ENCODE measurements around the gene PRR12. TPM values are rescaled to one million over a fixed set of nuclear protein-coding genes. Genes with fewer than 3 reads are reported as not detected.

The PRR12 gene
- total RNA-seq, 1 experiment from 2014 or later: 6.3 TPM

DNA sequence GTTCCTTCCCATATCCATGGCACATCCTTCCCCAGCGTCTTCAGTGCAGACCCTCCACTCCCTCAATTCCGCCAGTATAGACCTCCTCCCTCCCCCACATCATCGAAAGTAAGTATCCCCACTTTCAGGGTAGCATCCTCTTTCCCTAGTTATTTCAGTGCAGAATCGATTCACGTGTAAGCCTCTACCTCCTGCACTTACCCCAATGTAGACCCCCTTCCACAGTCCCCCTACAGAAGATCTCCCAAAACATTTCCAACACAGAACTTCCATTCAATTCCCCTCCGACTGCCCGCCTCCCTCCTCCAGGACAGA, 74.0 kb downstream of the PRR12 start:
- Histone ChIP-seq H3K4me1 (0 out of 2 replicates have a peak, but pooled peaks cover 3% of the 10 kb centered on the region), H3K36me3 (peaks cover 12% of the 10 kb centered on the region), H3K4me3 (peak overlapping the region; percentile 70), H3K9me3 (replicated peaks) (no peaks in the 10 kb centered on the region), H3K27me3 (no peaks in the 10 kb centered on the region), H3K27ac (peak overlapping the region; percentile 26; the same call in 1 of the 2 replicates)
- no peak for DNase-seq

- peak within 1 kb of the TSS; percentile 26; the same call in 1 of the 2 replicates for H3K27ac ChIP-seq
- H3K4me1 ChIP-seq: 0 out of 2 replicates have a peak, but pooled peaks cover 3% of the 10 kb centered on the region
- no peaks in the 10 kb centered on the region for H3K9me3 ChIP-seq (replicated peaks)
- peaks cover 9% of the 10 kb centered on the region for H3K36me3 ChIP-seq
- peak; percentile 96 to 97 for DNase-seq
- H3K4me3 ChIP-seq: peak within 1 kb of the TSS; percentile 70
- no peaks in the 10 kb centered on the region for H3K27me3 ChIP-seq
These were observed 74.6 kb downstream of the PRR12 start, which contains the start of the genes BCL2L12 and IRF3 for GRCh38 chr19:49665351-49666119. Gene BCL2L12, plus strand, starts transcription at chr19:49665933. Its CDS starts 760 bp downstream, at chr19:49666693. Gene IRF3, minus strand, starts transcription at chr19:49665857. Its CDS starts 1,019 bp downstream, at chr19:49664838.

- no peak for DNase-seq
- H3K4me3 ChIP-seq: peak overlapping the region; percentile 70
- peak overlapping the region; percentile 26; the same call in 1 of the 2 replicates for H3K27ac ChIP-seq
- no peaks in the 10 kb centered on the region for H3K9me3 ChIP-seq (replicated peaks)
- H3K36me3 ChIP-seq: peaks cover 8% of the 10 kb centered on the region
- H3K27me3 ChIP-seq: no peaks in the 10 kb centered on the region
- 0 out of 2 replicates have a peak, but pooled peaks cover 3% of the 10 kb centered on the region for H3K4me1 ChIP-seq
These were observed 75.1 kb downstream of the PRR12 start for GRCh38 chr19:49666120-49666444.

DNA sequence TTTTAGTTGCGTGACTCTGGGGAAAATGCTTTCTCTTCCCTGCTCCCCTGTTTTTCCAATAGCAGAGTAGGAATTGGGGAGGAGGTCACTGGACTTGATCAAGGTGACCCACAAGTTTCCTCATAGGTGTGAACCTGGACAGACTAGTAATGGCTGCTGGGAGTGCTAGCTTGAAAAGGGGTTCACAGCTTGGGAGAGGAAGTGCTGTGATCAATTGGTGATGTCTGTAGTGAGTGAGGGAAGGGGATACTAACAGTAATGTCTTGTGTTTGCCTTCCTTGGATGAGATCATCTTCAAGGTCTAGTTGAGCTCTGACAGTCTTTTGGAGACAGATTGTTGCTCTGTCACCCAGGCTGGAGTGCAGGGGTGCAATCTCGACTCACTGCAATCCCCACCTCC, 76.5 kb downstream of the PRR12 start:
- no peaks in the 10 kb centered on the region for H3K27me3 ChIP-seq
- DNase-seq: no peak
- H3K9me3 ChIP-seq (replicated peaks): no peaks in the 10 kb centered on the region
- no peak overlapping the region for H3K4me3 ChIP-seq
- H3K36me3 ChIP-seq: peaks cover 3% of the 10 kb centered on the region
- H3K4me1 ChIP-seq: 0 out of 2 replicates have a peak, but pooled peaks cover 3% of the 10 kb centered on the region
- no peak overlapping the region for H3K27ac ChIP-seq

DNA sequence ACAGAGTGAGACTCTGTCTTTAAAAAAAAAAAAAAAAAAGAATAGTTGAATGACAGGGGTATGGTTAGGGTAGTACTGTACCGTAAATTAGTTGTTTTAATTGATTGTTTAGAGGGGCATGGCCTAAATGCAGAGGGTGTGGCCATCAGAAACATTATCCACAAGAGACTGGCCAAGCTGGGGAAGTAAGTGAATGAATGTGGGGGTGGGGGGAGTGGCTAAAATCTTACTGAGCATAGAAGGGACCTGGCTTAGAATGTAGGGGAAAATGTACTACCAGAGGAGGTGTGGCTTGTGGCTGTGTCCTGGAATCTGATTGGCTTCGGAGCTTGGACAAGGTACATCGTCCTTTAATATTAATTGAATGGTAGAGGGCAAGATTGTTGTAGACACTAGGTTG, 78.5 kb downstream of the PRR12 start:
- H3K9me3 ChIP-seq (replicated peaks): no peaks in the 10 kb centered on the region
- H3K4me1 ChIP-seq: no peaks in the 10 kb centered on the region
- H3K4me3 ChIP-seq: no peak overlapping the region
- no peak overlapping the region for H3K27ac ChIP-seq
- H3K27me3 ChIP-seq: no peaks in the 10 kb centered on the region
- H3K36me3 ChIP-seq: peaks cover 3% of the 10 kb centered on the region
- no peak for DNase-seq

GRCh38 chr19:49672131-49672919, 81.3 kb downstream of the PRR12 start:
- no peaks in the 10 kb centered on the region for H3K27me3 ChIP-seq
- peak; percentile 65 to 72 for DNase-seq
- no peaks in the 10 kb centered on the region for H3K4me1 ChIP-seq
- no peaks in the 10 kb centered on the region for H3K9me3 ChIP-seq (replicated peaks)
- no peak overlapping the region for H3K27ac ChIP-seq
- H3K36me3 ChIP-seq: peaks cover 3% of the 10 kb centered on the region
- H3K4me3 ChIP-seq: no peak overlapping the region

Other genes starting within 250 kb of the PRR12 start
- gene TEAD2, start 228.8 kb upstream of the PRR12 start, total RNA-seq (2014; rRNA removed; shearing (Covaris generic)): 72.1 and 72.3 TPM in 2 replicates
- gene DKKL1, start 227.3 kb upstream of the PRR12 start, total RNA-seq (2014; rRNA removed; shearing (Covaris generic)): 0.13 and 0.24 TPM in 2 replicates
- gene KASH5, start 202.9 kb upstream of the PRR12 start, total RNA-seq (2014; rRNA removed; shearing (Covaris generic)): not detected in 2 replicates
- gene PTH2, start 167.7 kb upstream of the PRR12 start, total RNA-seq (2014; rRNA removed; shearing (Covaris generic)): not detected in 2 replicates
- gene GFY, start 165.8 kb upstream of the PRR12 start, total RNA-seq (2014; rRNA removed; shearing (Covaris generic)): not detected in 2 replicates
- 0.18 TPM in 1 of 2 replicates, not detected in the other for gene SLC17A7, start 149.7 kb upstream of the PRR12 start, total RNA-seq (2014; rRNA removed; shearing (Covaris generic))
- 68.4 and 83.4 TPM in 2 replicates for gene PIH1D1, start 139.4 kb upstream of the PRR12 start, total RNA-seq (2014; rRNA removed; shearing (Covaris generic))
- 11.0 and 12.3 TPM in 2 replicates for gene ALDH16A1, start 138.0 kb upstream of the PRR12 start, total RNA-seq (2014; rRNA removed; shearing (Covaris generic))
- gene FLT3LG, start 117.0 kb upstream of the PRR12 start, total RNA-seq (2014; rRNA removed; shearing (Covaris generic)): 0.61 and 1.0 TPM in 2 replicates
- gene RPL13A, start 103.6 kb upstream of the PRR12 start, total RNA-seq (2014; rRNA removed; shearing (Covaris generic)): 3,376 and 3,926 TPM in 2 replicates
- 2,852 and 3,079 TPM in 2 replicates for gene RPS11, start 94.7 kb upstream of the PRR12 start, total RNA-seq (2014; rRNA removed; shearing (Covaris generic))
- 25.0 and 26.6 TPM in 2 replicates for gene FCGRT, start 78.5 kb upstream of the PRR12 start, total RNA-seq (2014; rRNA removed; shearing (Covaris generic))
- gene RCN3, start 63.2 kb upstream of the PRR12 start, total RNA-seq (2014; rRNA removed; shearing (Covaris generic)): 2.8 and 3.4 TPM in 2 replicates
- gene NOSIP, start 10.6 kb upstream of the PRR12 start, total RNA-seq (2014; rRNA removed; shearing (Covaris generic)): 54.2 and 66.5 TPM in 2 replicates
- gene PRRG2, start 9.9 kb upstream of the PRR12 start, total RNA-seq (2014; rRNA removed; shearing (Covaris generic)): 0.51 and 0.58 TPM in 2 replicates
- gene RRAS, start 49.0 kb downstream of the PRR12 start, total RNA-seq (2014; rRNA removed; shearing (Covaris generic)): 7.5 and 7.6 TPM in 2 replicates
- 15.9 and 16.3 TPM in 2 replicates for gene SCAF1, start 51.0 kb downstream of the PRR12 start, total RNA-seq (2014; rRNA removed; shearing (Covaris generic))
- 35.1 and 38.6 TPM in 2 replicates for gene IRF3, start 74.7 kb downstream of the PRR12 start, total RNA-seq (2014; rRNA removed; shearing (Covaris generic))
- gene BCL2L12, start 74.8 kb downstream of the PRR12 start, total RNA-seq (2014; rRNA removed; shearing (Covaris generic)): 45.2 and 61.7 TPM in 2 replicates
- gene PRMT1, start 86.1 kb downstream of the PRR12 start, total RNA-seq (2014; rRNA removed; shearing (Covaris generic)): 385 and 390 TPM in 2 replicates
- 5.5 and 7.7 TPM in 2 replicates for gene ADM5, start 98.4 kb downstream of the PRR12 start, total RNA-seq (2014; rRNA removed; shearing (Covaris generic))
- gene CPT1C, start 99.9 kb downstream of the PRR12 start, total RNA-seq (2014; rRNA removed; shearing (Covaris generic)): 15.2 and 20.4 TPM in 2 replicates
- gene TSKS, start 172.1 kb downstream of the PRR12 start, total RNA-seq (2014; rRNA removed; shearing (Covaris generic)): not detected in 2 replicates
- gene AP2A1, start 175.8 kb downstream of the PRR12 start, total RNA-seq (2014; rRNA removed; shearing (Covaris generic)): 66.5 and 68.8 TPM in 2 replicates
- gene FUZ, start 222.1 kb downstream of the PRR12 start, total RNA-seq (2014; rRNA removed; shearing (Covaris generic)): 27.6 and 27.9 TPM in 2 replicates
- gene MED25, start 227.1 kb downstream of the PRR12 start, total RNA-seq (2014; rRNA removed; shearing (Covaris generic)): 22.2 and 27.4 TPM in 2 replicates

All from SJCRH30 (cell line).